Activated T-cell treated with anti-CD3 and anti-CD28 coated beads for 4 hours (primary cell): ENCODE results near the gene NPLOC4.
"Not testable (repeated sequence)": the region's sequence is repeated elsewhere in the genome, so short reads cannot be mapped to it uniquely, and the experiment has no call there.

Experiments used
- DNase-seq: peaks from one replicate; pipeline ENCODE4 v3.0.0-alpha.2; 2020

The NPLOC4 gene

DNA sequence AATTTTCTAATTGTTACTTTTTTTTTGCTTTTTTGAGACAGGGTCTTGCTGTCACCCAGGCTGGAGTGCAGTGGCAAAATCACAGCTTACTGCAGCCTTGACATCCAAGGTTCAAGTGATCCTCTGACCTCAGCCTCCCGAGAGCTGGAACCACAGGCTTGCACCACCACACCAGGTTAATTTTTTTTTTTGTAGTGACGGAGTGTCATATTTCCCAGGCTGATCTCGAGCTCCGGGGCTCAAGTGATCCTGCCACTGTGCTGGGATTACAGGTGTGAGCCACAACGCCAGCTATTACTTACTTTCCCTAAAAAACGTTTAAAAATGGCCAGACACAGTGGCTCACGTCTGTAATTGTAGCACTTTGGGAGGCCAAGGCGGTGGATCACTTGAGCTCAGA, 6.6 kb downstream of the NPLOC4 start:
- DNase-seq = no peak

DNA sequence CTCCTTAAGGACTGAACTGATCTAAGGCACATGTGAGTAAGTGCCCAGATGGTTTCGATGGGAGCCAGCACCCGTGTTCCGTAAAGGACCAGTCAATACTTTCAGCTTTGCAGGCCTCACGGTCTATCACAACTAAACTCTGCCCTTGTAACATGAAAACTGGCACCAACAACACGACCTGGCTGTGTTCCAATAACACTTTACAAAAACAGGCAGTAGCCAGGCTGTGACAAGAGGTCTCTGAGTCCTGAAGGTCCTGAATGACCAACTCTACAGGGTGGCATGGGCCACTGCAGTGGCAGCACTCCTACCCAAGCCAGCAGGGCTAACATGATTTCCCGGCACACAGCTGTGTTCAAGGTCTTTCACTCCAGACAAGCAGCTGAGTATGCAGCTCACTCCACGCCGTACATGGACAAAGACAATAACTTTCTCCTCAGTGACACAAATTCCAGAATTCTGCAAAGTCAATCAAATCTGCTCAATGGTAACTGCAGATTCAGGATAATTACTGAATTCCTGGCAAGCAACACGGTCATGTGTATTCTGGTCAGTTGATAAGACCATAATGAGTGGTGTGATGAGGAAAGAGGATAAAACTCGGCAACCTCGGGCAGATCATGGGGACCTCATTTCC, 15.3 kb downstream of the NPLOC4 start:
- no peak for DNase-seq

DNA sequence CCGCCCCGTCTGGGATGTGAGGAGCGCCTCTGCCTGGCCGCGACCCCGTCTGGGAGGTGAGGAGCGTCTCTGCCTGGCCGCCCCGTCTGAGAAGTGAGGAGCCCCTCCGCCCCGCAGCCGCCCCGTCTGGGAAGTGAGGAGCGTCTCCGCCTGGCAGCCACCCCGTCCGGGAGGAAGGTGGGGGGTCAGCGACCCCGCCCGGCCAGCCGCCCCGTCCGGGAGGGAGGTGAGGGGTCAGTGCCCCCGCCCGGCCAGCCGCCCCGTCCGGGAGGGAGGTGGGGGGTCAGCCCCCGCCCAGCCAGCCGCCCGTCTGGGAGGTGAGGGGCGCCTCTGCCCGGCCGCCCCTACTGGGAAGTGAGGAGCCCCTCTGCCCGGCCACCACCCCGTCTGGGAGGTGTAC, 18.6 kb downstream of the NPLOC4 start:
- DNase-seq = not testable (repeated sequence)

DNA sequence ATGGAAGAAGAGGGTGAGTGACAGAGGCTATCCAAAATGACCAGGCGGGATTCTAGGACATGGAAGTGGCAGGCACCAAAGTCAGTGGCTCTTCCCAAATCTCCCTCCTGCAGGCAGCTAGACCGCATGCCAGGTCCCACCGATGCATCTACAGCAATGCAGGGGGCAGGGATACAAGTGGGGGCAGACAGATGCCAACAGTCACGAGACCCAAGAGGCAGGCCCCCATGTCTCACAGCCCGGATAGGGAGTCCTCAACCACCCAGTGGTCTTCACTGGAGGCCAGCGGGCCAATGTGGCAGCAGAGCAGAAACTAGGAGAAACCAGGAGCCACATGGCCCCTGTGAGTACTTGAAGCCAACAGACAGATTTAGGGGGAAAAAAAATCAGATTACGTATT, 20.0 kb downstream of the NPLOC4 start:
- no peak for DNase-seq

DNA sequence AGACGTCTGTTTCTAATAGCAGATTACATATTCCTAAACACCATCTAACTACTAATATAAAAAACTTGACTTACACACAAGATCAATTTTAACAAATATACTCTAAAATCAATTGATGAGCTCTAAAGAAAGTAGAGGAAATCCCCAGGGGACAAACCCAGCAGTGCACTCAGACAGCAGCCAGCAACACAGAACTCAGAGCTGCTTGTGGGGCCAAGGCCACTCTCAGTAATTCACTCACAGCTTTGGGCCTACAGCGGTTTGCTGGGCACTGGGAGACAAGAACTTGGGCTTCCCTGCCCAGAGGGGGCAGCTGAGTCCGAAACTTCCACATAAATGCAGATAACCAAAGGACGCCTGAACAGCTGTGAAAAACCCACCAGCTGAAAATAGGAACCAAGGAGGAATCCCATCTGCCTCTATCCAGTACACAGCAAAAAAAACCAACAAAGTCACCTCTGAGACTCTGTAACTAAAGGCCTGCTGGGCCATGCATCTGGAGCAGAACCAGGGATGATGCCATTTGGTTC, 21.4 kb downstream of the NPLOC4 start:
- DNase-seq = no peak

DNA sequence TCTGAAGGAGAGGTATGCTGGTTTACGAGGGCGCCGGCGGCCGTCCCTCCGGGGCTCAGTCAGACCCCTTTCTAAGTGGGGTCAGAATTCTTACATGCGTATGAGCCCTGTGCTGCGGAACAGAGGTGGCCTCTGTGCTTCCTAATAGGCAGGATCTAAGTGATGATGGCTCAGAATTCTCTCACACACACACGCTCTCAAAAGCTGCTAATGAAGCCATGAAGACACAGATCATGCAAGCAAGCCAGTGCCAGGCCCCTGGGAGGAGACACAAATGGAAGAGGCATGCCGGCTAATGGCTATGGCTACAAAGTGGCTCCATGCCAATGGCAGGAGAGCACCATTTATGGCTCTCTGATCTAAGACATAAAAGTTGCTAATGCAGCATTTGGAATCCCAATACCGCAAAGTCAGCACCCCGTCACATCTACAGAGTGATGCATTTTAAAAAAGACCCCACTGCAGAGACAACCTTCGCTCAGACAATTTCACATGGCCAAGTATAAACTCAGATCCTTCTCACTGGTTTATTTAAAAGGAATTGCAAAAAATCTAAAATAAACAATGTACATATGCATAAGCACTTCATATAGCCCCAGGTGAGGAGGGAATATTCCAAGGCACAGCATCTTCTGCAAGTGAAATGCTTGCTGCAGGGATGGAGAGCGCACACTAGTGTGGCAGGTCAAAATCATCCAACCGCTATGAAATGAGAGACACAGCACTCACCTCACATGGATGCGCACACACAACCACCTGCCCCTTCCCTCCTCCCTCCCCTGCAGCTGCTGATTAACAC, 24.5 kb downstream of the NPLOC4 start:
- DNase-seq = no peak

DNA sequence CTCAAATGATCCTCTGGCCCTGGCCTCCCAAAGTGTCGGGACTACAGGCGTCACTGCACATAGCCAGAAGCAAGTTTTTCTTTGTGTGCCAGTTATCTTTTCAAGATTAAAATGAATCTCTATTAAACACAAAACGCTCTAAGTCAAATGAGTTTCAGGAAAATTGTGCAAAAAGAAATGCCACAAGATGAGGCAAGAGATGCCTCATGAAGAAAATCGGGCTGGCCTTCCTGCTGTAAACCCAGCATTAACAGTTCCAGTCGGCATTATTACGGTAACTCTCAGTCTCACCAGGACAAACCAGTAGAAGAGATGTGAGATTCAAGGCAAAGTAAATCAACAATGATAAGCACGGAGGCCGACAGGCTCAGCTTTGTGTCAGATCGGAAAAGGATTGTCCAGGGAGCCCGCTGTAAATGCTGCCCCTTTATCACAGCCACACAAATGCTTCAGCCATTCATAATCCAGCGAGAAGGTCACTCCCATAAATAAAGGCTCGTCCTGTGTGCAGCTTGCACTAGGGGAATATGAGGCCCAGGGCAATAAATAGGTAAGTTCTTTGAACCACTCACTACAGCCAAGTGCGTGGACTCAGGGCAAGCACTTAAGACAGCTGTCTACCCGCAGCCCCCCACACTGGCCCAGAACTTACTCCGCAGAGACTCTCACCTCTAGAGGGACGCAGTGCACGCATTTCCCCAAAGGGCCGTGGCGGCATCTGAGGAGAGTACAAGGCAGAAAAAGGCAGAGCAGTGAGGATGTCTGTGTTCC, 27.2 kb downstream of the NPLOC4 start:
- DNase-seq = no peak

DNA sequence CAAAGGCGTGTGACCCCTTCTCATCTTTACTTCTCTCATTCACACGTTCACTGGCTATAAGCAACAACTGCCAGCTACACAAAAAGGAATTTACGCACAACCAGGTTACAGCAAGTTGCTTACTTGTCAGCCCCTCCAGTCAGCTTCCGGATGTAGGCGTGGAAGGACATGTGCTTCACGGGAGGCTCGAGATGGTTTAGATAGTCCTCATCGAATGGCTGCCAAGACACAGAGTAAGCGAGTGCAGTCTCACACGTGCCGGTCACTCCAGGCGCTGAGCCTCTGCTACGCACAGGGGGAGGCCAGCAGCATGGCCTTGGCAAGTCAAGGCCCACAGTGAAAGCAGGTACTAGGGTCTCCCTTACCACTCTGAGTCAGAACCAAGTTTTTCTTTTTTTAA, 28.3 kb downstream of the NPLOC4 start:
- DNase-seq = no peak

DNA sequence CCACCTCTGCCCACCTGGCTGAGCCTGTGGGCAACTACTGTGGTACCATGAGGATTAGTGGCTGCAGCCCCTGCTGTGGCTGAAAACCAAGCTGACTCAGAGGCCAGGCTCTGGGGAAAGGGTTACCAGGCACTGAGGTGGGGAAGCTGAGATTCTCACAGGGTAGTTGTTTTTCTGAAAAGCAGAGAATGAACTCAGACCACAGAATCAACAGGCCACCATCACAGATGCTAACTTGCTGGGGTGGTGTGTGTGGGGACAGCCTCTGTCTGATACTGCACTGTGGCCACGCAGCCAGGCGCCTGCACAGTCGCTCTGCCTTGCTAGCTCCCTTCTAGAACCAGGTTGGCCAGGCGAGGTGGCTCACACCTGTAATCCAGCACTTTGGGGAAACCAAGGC, 28.8 kb downstream of the NPLOC4 start:
- no peak for DNase-seq

DNA sequence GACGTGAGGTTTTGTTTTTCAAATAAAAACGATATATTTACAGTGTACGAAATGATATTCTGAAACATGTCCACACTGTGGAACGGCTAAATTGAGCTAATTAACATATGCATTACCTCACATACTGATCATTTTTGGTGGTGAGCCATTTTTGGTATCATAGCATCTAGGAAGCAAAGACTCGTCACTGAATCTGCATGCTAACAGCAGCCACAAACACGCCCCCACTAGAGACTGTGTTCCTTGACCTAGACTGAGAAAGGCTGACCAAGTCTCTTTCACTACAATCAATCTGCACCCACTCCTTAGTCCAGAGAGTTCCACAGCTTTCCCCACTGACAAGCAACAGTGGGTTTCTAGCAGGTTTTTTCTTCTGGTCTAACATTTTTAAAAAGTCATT, 29.5 kb downstream of the NPLOC4 start:
- no peak for DNase-seq

DNA sequence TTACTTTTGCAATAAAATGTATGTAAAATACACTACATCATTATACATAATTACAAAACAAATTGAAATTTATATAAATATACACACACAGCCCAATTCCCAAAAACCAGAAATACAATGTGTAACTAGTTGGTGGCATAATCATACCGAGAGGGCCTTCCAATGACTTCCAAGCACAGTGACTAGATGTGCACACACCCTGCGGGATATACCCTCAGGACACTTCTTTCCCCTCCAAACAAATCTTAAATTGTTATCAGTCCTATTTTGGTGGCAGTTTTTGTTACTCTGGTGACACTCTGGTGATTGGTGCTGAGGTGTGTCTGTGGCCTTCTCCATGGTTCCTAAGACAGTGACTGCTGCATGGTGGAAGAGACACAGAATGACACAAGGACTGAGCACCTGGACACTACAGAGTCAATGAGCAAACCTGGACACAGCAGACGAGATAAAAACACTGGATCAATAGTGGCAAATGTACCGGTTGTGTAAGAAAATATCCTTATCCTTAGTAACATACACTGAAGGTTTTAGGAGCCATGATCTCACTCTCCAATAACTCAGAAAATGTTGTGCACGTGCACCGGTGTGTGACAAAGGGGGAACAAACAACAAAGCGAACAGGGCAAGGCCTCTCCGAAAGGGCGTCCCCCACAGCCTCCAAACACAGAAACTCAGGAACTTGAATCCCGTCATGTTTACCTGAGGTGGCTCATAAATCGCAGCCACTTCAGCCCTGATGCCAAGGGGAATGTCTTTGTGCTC, 32.9 kb downstream of the NPLOC4 start:
- DNase-seq = no peak

DNA sequence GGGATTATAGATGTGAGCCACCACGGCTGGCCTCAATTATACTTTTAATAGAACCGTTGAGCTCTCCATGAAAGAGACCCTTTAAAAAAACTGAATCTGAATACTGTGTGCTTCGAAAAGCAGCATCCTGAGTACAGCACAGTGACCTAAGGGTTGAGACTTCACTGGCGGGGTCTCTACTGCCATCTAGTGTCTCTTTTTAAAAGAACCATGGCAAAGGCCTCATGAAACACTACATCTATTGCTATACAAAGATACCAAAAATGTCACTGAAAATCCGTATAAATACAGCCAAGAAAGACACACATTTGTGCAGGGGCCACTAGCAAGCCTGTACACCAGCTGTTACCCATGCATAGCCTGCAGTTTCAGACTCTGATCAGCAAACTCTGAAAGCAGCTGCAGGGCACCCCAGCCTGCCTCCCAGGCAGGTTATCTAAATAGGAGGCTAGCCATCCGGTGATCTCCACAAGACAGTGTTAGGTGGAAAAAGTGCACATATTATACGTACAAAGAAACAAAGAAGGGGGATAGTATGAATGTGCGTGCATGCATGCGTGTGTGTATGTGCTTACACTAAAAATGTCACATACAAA, 35.3 kb downstream of the NPLOC4 start:
- peak; percentile 21 for DNase-seq

DNA sequence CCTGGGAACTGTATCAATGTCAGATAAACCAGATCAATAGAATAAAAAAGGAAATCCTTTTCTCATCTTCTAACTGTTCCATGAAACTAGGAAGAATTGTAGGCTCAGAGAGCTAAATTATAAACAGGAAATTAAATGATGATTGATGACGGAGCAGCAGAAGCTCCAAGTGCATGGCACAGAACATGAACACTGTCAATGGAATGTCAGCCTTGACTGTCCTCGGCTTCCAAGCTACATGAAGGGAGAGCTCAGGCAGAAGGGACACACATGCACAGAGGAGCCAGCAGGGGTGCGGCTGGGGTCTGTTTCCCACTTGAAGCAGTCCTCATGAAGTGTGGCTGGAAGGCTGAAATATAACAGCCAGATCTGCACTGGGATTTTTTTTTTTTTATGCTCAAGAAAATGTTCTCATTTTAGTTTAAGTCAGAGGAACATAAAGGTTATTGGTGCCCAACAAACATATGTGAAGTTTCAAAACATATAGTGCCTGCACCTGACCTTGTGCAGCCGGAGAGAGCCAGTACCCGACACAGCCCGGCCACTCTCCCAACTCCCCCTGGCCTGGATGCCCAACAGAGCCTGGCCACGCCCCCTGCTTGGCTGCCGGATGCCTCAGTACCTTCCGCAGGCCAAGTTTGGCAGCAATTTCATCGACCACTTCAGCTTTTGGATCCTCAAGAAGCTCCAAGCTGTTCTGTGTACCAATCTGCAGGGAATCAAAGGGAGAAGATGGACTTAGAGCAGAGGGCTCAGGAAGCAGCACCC, 37.0 kb downstream of the NPLOC4 start:
- DNase-seq = no peak

DNA sequence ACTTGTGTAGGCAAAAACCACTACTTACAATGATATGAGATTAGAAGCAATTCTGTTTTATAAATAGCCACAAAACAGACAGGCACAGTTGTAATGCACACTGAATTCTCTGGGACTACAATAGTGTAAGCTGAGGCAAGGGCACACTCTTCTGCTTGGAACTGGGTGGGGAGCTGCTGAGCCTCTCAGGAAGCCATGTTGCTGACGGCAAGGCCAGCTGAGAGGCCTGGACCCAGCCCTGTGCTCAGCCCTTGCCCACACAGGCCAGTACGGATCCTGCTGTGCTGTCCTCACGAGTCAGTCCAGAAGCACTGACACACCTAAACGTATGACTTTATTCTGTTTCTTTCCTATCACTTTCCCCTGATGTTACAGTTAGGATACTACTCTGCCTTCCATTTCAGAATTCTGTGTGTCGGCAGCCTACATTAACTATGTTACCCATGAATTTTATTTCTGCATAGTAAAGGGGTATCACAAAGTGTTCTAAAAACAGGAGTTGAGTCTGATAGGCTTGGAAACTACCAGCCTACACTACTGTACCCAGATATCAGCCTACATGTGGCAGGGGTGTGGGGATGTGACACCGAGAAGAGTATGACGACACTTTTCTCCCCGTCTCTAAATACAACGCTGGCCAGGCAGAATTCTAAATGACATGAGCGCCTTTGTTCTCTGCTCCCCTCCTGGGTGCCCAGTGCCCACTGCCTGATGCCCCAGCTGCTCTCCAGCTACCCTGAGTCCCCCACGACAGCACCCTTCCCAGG, 43.6 kb downstream of the NPLOC4 start:
- DNase-seq = no peak

DNA sequence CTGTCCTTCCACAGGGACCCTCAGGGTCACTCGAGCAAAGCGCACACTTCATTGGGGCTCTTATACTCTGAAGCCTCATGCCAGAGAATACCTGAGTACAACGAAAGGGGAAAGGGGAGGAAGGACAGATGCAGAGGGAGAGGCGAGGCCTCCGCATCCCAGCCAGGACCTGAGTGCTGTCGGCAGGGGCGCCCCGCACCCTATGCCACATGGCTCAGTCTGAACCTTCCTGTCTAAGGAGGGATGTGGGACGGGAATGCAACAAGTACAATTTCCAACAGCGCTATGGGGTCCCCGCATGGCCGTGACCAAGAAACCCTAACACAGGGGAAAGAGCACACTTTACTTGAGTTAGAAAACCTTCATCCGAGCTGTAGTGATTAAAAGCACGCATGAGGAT, 44.9 kb downstream of the NPLOC4 start:
- DNase-seq = no peak

DNA sequence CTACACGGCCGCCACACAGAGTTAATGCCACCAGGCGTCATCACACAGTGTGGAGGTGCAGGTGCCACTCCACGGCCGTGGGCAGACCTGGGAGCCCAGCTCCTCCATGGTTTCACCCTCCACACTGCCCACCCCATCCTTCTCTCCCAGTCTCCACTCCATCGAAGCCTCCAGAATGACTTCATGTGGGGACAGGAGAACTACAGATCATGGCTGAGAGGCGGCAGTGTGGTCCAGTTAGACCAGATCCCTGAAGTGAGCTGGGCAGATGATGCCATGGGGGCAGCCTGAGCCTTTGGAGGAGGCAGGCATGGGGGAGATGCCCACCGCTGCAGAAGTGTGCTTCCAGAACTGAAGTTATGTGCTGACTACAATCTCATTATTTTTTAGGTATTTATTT, 46.8 kb downstream of the NPLOC4 start:
- no peak for DNase-seq

DNA sequence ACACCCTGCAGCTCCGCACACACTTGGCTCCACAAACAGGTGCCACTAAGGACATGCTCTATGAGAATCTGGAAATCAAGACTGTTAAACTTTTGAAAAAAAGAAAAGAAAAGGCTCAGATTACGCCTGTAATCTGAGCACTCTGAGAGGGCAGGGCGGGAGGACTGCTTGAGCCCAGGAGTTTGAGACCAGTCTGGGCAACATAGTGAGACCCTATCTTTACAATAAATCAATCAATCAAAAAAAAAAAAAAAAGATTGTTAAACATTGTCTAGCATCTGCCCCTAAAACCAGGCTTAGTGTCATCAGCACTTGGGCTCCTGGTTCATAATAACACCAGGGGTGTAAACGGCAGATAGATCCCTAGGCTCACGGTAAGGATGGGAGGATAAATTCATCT, 47.3 kb downstream of the NPLOC4 start:
- DNase-seq = no peak

DNA sequence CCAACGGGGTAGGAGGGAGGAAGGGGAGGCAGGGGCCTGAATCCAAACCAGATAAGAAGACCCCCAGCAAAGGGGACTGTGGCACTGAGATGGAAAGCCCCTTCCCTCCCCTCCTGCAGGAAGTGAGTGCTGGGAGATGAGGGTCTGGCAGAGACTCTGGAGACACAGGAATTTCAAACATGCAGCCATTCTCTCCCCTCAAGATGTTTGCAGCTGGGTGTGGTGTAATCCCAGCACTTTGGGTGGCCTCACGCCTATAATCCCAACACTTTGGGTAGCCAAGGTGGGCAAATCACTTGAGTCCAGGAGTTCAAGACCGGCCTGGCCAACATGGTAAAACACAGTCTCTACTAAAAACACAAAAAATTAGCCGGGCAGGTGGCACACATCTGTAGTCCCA, 50.8 kb downstream of the NPLOC4 start:
- DNase-seq = no peak

DNA sequence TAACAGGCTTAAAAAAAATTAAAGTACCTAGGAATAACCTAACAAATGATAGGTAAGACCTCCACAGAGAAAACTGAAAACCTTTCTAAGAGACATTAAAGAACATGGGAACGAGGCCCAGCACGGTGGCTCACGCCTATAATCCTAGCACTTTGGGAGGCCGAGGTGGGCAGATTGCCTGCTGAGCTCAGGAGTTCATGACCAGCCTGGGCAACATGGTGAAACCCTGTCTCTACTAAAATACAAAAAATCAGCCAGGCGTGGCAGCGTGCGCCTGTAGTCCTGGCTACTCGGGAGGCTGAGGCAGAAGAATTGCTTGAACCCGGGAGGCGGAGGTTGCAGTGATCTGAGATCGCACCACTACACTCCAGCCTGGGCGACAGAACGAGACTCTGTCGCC, 52.1 kb downstream of the NPLOC4 start:
- DNase-seq = not testable (repeated sequence)

DNA sequence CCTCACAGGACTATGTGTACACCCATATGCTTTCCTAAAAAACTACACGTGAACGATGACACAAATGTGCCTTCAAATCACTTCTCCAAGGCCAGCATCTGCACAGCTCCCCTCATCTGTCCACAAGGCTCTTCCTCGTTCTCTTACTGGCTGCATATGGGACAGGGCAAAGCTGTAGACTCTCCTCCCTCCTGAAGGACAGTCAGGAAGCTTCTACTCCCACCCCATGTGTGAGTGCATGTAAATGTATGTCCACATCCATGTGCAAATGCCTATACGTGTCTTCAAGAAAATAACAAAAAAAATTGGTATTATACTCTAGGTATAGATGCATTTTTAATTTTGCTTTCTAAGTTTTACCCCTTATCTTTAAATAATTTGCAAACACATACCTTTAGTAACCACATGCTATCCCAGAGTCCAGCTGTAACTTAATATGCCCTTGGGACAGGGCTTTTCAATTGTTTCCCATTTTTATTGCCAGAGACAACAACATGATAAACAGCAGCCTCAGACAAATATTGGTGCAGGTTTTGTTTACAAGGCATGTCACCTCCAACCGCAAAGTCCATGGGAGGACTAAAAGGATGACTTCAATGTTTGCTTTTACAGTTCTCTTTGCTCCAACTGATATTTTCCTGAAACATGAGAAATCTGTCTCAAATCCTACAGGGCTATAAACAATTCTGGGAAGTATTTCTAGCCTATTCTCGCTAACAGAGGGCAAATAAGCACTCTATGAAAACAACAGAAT, 53.1 kb downstream of the NPLOC4 start:
- DNase-seq = no peak
